H1 (cell line): ENCODE results near the gene ILF2. TPM values are rescaled to one million over a fixed set of nuclear protein-coding genes. Genes with fewer than 3 reads are reported as not detected.

Experiments used
- polyA plus RNA-seq, 7 experiments: library from polyadenylated mRNA; depleted of rRNA in 3 of 7; stranded (reverse) in 5 of 7; unstranded in 2 of 7; fragments of >200 nt in 5 of 7; fragments of 200-250 nt in 2 of 7; gene quantifications; 1 replicate in 5 of 7; 2 replicates in 1 of 7; 4 replicates in 1 of 7; pipeline versions ENCODE4 v1.2.1 to v1.2.3, GENCODE V29; 2011 to 2013; ENCODE audit warnings: missing spikeins in 2 of 7, mixed read lengths in 2 of 7
- total RNA-seq: library from RNA; stranded (reverse); fragmentation: NEBNext Ultra II Directional; extraction: Animal tissue kit (Norgen Biotek cat#: 25700); gene quantifications from 2 replicates; pipeline ENCODE4 v1.2.1, GENCODE V29; 2021
- TF ChIP-seq, protein P1 (sequence below): IDR thresholded peaks from 2 replicates; pipeline ENCODE4 v1.6.1; 2012; ENCODE audit warnings: inconsistent platforms

The ILF2 gene
- total and polyA plus RNA-seq, 2 of the 8 experiments (the other 6 are each of a cell fraction or from before 2014, with no cell fraction given), result 389 to 474 TPM

DNA sequence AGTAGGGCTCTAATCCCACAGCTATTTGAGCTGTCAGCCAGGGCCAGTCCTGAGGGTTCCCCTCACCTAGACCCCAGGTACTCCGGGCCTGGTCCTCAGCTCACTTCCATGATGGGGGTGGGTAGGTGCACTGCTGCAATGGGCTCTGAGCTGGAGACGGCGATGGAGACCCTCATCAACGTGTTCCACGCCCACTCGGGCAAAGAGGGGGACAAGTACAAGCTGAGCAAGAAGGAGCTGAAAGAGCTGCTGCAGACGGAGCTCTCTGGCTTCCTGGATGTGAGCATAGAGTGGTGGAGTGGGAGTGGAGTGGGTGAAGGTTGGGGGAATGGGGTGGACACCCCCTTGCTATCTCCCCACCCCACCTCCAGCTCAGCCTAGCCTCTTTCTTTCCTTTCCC, 40.4 kb downstream of the ILF2 start (continued):
- TF ChIP-seq, protein P1, sequence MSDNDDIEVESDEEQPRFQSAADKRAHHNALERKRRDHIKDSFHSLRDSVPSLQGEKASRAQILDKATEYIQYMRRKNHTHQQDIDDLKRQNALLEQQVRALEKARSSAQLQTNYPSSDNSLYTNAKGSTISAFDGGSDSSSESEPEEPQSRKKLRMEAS, result no peak
- TF ChIP-seq, all 59 proteins: peak for 0
